IPS-18c (cell line): ENCODE measurements around the gene EVPL.

Source experiments
- H3K4me3 ChIP-seq: 2 replicates; pipeline ENCODE4 v1.7.0; 2013; ENCODE audit warnings: low read depth, mild to moderate bottlenecking, low read length, moderate library complexity; ENCODE audit not compliant: insufficient read depth
- H3K9me3 ChIP-seq: one replicate; pipeline ENCODE4 v1.6.1; 2013; ENCODE audit warnings: mild to moderate bottlenecking, low read length, moderate library complexity; ENCODE audit not compliant: control insufficient read depth, insufficient read depth

Gene EVPL

GRCh38 chr17:76025294-76025693 is 1.8 kb downstream of the EVPL start:
- H3K4me3 ChIP-seq = no peak overlapping the region
- H3K9me3 ChIP-seq = peaks cover 2% of the 10 kb centered on the region

GRCh38 chr17:76024353-76024752 is 2.8 kb downstream of the EVPL start:
- no peak overlapping the region for H3K4me3 ChIP-seq

DNA sequence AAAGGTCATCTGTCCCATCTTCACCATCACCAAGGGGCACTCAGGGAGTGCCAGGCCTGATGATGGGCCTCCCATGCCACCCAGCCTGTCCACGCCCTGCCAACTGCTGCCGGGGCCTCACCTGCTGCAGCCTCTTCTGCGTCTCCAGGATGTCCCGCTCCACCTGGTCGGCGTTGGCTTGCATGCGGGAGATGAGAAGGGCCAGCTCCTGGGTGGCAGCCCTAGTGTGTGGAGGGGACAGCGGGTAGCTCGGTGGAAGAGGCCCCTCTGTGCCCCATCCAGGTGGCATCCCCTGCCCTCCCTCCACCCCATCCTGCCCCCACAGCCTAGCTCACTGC is 3.2 kb downstream of the EVPL start:
- Histone ChIP-seq H3K9me3 (peaks cover 2% of the 10 kb centered on the region), H3K4me3 (no peak overlapping the region)

More at GRCh38 chr17:76024353-76024752, 2.8 kb downstream of the EVPL start:
- H3K9me3 ChIP-seq = peaks cover 2% of the 10 kb centered on the region

- peaks cover 1% of the 10 kb centered on the region for H3K9me3 ChIP-seq
- no peak overlapping the region for H3K4me3 ChIP-seq
Measured at GRCh38 chr17:76022973-76023899, 3.9 kb downstream of the EVPL start.

DNA sequence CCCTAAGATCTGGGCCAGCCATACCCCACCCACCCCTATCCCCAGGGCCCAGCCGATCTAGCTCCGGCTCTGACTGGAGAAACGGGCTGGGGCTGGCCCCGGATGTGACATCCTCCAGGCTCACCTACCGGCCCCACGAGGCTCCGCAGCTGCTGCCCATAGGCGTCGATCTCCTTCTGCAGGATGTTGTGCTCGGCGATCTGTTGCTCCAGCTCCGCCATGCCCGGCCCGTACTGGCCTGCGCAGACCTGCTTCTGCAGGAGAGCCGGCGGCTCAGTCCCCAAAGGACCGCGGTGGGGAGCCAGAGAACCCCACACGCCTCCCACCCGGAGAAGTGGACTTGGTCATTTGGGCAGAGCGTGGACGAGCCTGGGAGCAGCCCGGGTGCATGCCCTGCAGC is 4.8 kb downstream of the EVPL start:
- H3K9me3 ChIP-seq = no peaks in the 10 kb centered on the region
- H3K4me3 ChIP-seq = no peak overlapping the region

DNA sequence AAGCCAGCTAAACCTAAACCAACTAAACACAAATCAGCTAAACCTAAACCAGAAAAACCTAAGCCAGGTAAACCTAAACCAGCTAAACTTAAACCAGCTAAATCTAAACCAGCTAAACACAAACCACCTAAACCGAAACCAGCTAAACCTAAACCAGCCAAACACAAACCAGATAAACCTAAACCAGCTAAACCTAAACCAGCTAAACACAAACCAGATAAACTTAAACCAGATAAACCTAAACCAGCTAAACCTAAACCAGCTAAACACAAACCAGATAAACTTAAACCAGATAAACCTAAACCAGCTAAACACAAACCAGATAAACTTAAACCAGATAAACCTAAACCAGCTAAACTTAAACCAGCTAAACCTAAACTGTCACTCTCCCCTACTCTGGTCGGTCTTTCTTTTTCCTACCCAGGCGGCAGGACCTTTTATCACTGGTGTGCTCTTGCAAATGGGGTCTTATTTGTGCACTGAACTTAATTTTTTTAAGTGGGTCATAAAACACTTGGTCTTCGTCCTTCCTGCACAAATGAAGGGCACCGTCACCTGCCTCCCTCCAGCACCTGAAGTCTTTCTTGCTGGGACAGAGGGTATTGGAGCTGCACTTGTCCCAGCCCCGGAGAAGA is 7.2 kb downstream of the EVPL start:
- Histone ChIP-seq H3K9me3 (no peaks in the 10 kb centered on the region), H3K4me3 (no peak overlapping the region)

GRCh38 chr17:76018801-76019200 is 8.3 kb downstream of the EVPL start:
- Histone ChIP-seq H3K4me3 (no peak overlapping the region), H3K9me3 (no peaks in the 10 kb centered on the region)

GRCh38 chr17:76018340-76018680 is 8.8 kb downstream of the EVPL start:
- Histone ChIP-seq H3K9me3 (no peaks in the 10 kb centered on the region), H3K4me3 (no peak overlapping the region)

- no peak overlapping the region for H3K4me3 ChIP-seq
- no peaks in the 10 kb centered on the region for H3K9me3 ChIP-seq
Measured at GRCh38 chr17:76017481-76018339, 9.4 kb downstream of the EVPL start.

GRCh38 chr17:76014925-76015261 is 12.2 kb downstream of the EVPL start:
- Histone ChIP-seq H3K4me3 (no peak overlapping the region), H3K9me3 (no peaks in the 10 kb centered on the region)

DNA sequence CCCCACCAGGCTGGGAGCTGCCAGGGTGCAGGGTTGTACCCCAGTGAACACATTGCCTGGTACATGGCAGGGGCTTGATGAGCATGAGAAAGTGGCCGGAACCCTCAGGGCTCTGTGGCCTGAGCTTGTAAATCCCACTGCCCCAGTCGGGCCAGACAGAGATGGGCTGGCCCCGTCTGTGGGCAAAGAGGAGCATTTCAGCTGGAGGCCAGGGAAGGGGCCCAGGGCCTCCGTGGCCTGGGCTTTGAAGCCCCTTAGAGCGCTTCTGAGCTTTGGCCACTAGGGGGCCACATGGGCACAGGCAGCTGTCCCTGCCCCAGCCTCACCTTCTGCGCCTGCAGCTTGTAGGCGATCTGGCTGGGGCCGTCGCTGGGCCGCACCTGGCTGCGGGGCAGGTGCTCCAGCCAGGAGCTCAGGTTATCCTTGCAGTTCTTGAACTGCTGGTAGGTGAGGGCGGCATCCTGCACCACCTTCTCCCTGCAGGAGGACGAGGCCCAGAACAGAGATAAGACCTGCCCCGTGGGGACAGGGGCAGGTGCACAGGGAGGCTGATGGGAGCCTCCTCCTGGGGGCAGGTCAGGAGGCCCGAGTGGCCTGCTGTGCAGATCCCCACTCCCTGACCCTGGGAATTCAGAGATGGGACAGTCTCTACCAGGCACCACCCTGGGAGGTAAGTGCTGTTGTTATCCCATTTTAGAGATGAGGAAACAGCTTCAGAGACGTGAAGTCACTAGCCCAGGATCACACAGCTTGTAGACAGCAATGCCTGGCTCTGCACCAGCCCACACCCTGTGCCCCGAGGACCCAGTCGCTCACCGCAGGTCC is 12.8 kb downstream of the EVPL start:
- Histone ChIP-seq H3K9me3 (no peaks in the 10 kb centered on the region), H3K4me3 (no peak overlapping the region)

DNA sequence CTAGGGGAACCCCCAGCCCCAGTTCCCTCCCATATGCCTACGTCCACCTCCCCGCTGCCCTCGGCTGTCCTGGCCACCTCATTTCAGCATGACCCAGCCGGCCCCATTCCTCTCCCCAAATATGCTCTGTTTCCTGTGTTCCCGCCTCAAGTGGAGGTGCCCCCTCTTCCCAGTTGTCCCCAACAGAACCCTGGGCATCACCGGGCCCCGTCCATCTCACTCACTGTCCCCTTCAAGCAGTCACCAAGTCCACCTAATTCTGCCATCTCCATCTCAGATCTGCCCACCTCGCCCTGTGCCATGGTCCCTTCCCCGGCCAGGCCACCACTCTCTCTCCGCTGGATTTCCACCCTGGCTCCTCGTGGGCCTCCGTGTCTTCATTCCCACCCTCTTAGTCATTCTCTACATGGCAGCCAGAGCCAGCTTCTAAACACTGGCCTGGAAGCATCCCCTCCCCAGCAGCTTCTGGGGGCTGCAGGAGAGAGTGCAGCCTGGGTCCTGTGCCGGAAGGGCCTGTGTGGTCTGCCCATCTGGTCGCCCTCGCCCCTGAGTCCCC is 13.7 kb downstream of the EVPL start:
- no peaks in the 10 kb centered on the region for H3K9me3 ChIP-seq
- no peak overlapping the region for H3K4me3 ChIP-seq

DNA sequence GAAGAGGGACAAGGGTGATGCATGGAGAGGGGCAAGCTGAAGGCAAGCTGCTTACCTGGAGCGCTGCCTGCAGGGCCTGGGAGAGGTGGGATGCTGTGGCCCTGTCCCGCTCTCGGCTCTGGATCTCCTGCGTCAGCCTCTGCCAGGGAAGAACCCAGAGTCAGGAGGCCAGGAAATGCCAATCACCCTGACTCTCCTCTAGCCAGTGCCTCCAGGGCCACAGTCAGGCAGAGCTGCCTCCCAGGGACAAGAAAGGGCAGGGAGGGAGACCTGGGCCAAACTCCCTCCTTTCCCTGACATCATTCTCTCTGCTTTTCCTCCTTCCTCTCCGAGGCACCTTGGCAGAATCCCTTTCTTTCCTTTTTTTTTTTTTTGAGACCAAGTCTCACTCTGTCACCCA is 15.2 kb downstream of the EVPL start:
- no peaks in the 10 kb centered on the region for H3K9me3 ChIP-seq
- H3K4me3 ChIP-seq = no peak overlapping the region

- Histone ChIP-seq H3K4me3 (no peak overlapping the region), H3K9me3 (no peaks in the 10 kb centered on the region)
Measured at GRCh38 chr17:76009969-76010661, 17.0 kb downstream of the EVPL start.

DNA sequence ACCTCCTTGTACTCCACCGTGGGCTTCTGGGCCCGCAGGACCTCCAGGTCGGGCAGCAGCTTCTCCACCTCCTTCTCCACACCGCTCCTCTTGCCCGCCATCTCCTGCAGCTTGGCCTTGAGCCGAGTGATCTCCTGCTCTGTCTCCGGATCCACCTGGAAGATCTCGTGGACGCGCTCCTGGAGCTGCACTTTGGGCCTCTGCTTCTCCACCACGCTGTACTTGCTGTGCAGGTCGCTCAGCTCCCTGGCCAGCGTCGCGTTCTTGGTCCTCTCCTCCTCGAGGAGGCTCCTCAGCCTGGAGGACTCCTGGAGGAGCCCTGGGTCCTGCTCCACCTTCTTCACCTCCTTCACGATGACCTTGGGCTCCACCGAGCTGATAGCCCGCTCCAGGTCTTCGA is 17.7 kb downstream of the EVPL start:
- H3K4me3 ChIP-seq = no peak overlapping the region; the same call in 1 of the 2 replicates
- no peaks in the 10 kb centered on the region for H3K9me3 ChIP-seq

DNA sequence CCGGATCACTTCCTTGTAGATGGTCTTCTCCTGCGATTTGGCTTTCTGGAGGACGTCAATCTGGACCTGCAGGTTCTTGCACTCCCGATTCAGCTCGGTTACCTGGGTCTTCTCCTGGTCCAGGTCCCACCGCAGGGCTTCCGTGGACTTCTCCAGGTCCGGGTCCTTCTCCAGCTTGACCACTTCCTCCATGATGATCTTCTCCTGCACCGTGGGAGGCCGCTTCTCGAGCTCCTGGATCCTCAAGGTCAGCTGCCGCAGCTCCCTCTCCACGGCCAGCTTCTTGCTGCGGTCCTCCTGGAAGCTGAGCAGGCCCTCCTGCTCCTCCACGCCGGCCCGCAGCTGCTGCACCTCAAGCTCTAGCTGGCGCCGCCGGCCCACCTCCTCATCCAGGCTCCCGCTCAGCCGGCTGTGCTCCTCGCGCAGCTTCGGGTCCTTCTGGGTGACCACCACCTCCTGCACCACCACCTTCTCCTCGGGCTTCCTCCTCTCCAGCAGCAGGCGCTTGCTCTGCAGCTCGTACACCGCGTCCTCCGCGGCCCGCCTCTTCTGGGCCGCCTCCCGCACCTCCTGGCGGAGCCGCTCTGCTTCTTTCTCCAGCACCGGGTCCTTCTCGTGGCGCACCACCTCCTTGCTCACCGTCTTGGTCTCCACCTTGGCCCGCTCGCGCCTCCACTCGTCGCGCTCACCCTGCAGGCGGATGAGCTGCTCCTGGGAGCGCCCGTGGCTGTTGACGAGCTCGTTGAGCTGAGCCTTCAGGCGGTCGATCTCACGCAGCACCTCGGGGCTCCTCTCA is 18.3 kb downstream of the EVPL start:
- Histone ChIP-seq H3K4me3 (no peak overlapping the region), H3K9me3 (no peaks in the 10 kb centered on the region)
